H1 (cell line): Measurements from ENCODE around the gene HS6ST3. TPM values are rescaled to one million over a fixed set of nuclear protein-coding genes. Genes with fewer than 3 reads are reported as not detected.

Experiments used
- CHD7 ChIP-seq: fragments of 300-600 bp; sonication (generic); IDR thresholded peaks from 2 replicates; pipeline ENCODE4 v1.7.1; 2012; ENCODE audit warnings: low read length, moderate library complexity, mild to moderate bottlenecking, inconsistent platforms; ENCODE audit not compliant: insufficient replicate concordance
- polyA plus RNA-seq, 7 experiments: library from polyadenylated mRNA; depleted of rRNA in 3 of 7; stranded (reverse) in 5 of 7; unstranded in 2 of 7; fragments of >200 nt in 5 of 7; fragments of 200-250 nt in 2 of 7; gene quantifications; 1 replicate in 5 of 7; 2 replicates in 1 of 7; 4 replicates in 1 of 7; pipeline versions ENCODE4 v1.2.1 to v1.2.3, GENCODE V29; 2011 to 2013; ENCODE audit warnings: missing spikeins in 2 of 7, mixed read lengths in 2 of 7
- total RNA-seq: library from RNA; stranded (reverse); fragmentation: NEBNext Ultra II Directional; extraction: Animal tissue kit (Norgen Biotek cat#: 25700); gene quantifications from 2 replicates; pipeline ENCODE4 v1.2.1, GENCODE V29; 2021

The HS6ST3 gene
- total and polyA plus RNA-seq, 2 of the 8 experiments (the other 6 are each of a cell fraction or from before 2014, with no cell fraction given) = 0.45 to 1.2 TPM

- no peak for TF ChIP-seq CHD7
Measured at GRCh38 chr13:96444676-96445075, 354.8 kb downstream of the HS6ST3 start (continued).
